ENCODE results near the gene USP13.

DNA sequence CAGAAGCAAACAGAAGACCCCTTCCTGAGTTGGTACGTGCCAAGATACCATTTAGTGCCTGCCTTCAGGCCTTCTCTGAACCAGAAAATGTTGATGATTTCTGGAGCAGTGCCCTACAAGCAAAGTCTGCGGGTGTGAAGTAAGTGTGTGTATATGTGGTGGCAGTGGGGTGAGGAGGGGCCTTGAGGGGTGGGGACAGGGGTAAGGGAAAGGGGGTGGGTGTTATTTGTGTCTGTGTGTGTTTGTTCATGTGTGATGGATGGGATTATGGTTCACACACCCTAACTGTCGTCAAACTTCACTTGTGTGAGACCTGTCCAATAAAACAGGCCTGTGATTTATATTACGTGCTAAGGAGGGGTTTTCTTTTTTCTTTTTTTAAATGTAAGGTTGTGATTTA is 92.2 kb downstream of the USP13 start:
- no peak for TF ChIP-seq CTCF (IDR thresholded peaks at IDR 0.05; ENCODE audit: poor library complexity)
- TF ChIP-seq EZH2 (IDR thresholded peaks at IDR 0.05; ENCODE audit: borderline replicate concordance) = no peak

All from hepatocyte (in vitro differentiated cells).